GM23338 (cell line): ENCODE measurements around the gene NDUFA9. TPM values are rescaled to one million over a fixed set of nuclear protein-coding genes. Genes with fewer than 3 reads are reported as not detected.

Experiments used
- ATAC-seq: fragments of 200-7000 bp; cut with Tn5 transposase; 3 replicates; pipeline ENCODE4 v1.9.1; 2020
- DNase-seq: peaks from one replicate; pipeline ENCODE4 v3.0.0-alpha.2; 2015; ENCODE audit warnings: low spot score
- H2AFZ ChIP-seq: fragments of 200-600 bp; sonication (generic); 2 replicates; pipeline ENCODE4 v1.8.0; 2016; ENCODE audit warnings: antibody characterized with exemption, mild to moderate bottlenecking, moderate library complexity
- H3F3A ChIP-seq: fragments of 200-600 bp; sonication (generic); replicated peaks from 2 replicates; pipeline ENCODE4 v1.8.0; 2017; ENCODE audit warnings: antibody characterized with exemption, mixed run types, low read depth
- H3K27ac ChIP-seq: fragments of 200-600 bp; sonication (generic); 2 replicates; pipeline ENCODE4 v1.6.1; 2016; ENCODE audit warnings: low read depth
- H3K27me3 ChIP-seq: fragments of 200-600 bp; sonication (generic); 2 replicates; pipeline ENCODE4 v1.8.0; 2016; ENCODE audit warnings: mild to moderate bottlenecking, mixed run types, moderate library complexity; ENCODE audit not compliant: insufficient read depth
- H3K36me3 ChIP-seq: fragments of 200-600 bp; sonication (generic); 2 replicates; pipeline ENCODE4 v1.8.0; 2016; ENCODE audit warnings: mild to moderate bottlenecking; ENCODE audit not compliant: insufficient read depth
- H3K4me1 ChIP-seq: fragments of 200-600 bp; sonication (generic); 2 replicates; pipeline ENCODE4 v1.8.0; 2016; ENCODE audit warnings: mild to moderate bottlenecking, moderate library complexity; ENCODE audit not compliant: insufficient read depth
- H3K4me2 ChIP-seq: fragments of 200-600 bp; sonication (generic); 2 replicates; pipeline ENCODE4 v1.7.1; 2017; ENCODE audit warnings: mixed run types
- H3K4me3 ChIP-seq: fragments of 200-600 bp; sonication (generic); 2 replicates; pipeline ENCODE4 v1.6.1; 2016; ENCODE audit warnings: mixed run types
- H3K79me2 ChIP-seq: fragments of 200-600 bp; sonication (generic); replicated peaks from 2 replicates; pipeline ENCODE4 v1.8.0; 2017; ENCODE audit warnings: mild to moderate bottlenecking; ENCODE audit not compliant: insufficient read depth
- H3K9me2 ChIP-seq: fragments of 200-600 bp; sonication (generic); 2 replicates; pipeline ENCODE4 v1.8.0; 2017; ENCODE audit not compliant: insufficient read depth
- H4K20me1 ChIP-seq: fragments of 200-600 bp; sonication (generic); replicated peaks from 2 replicates; pipeline ENCODE4 v1.8.0; 2017; ENCODE audit warnings: mild to moderate bottlenecking; ENCODE audit not compliant: insufficient read depth
- H3K27ac Mint-ChIP-seq: 2 replicates; pipeline ENCODE4 v1.8.0; 2020; ENCODE audit warnings: inconsistent platforms, mild to moderate bottlenecking, moderate library complexity, mixed read lengths
- H3K27me3 Mint-ChIP-seq: 3 replicates; pipeline ENCODE4 v1.8.0; 2022; ENCODE audit warnings: low read depth, mild to moderate bottlenecking, moderate library complexity, mixed read lengths, inconsistent platforms; ENCODE audit not compliant: insufficient read depth, poor library complexity
- H3K36me3 Mint-ChIP-seq: 3 replicates; pipeline ENCODE4 v1.8.0; 2021; ENCODE audit warnings: low read depth, mild to moderate bottlenecking, inconsistent platforms, moderate library complexity, mixed read lengths
- H3K4me1 Mint-ChIP-seq: 3 replicates; pipeline ENCODE4 v1.8.0; 2020; ENCODE audit warnings: mild to moderate bottlenecking, inconsistent platforms, mixed read lengths
- H3K4me3 Mint-ChIP-seq: 3 replicates; pipeline ENCODE4 v1.8.0; 2021; ENCODE audit warnings: moderate library complexity, mild to moderate bottlenecking, inconsistent platforms, mixed read lengths
- H3K9me3 Mint-ChIP-seq: 3 replicates; pipeline ENCODE4 v1.8.0; 2020; ENCODE audit warnings: moderate library complexity, mild to moderate bottlenecking, inconsistent platforms, mixed read lengths
- CREB1 ChIP-seq: fragments of 250-450 bp; sonication (Bioruptor Pico); IDR thresholded peaks from 2 replicates; pipeline ENCODE4 v1.5.0; 2020; ENCODE audit warnings: low read depth, mild to moderate bottlenecking, moderate library complexity
- EZH2 ChIP-seq: fragments of 200-600 bp; sonication (generic); IDR thresholded peaks from one replicate; pipeline ENCODE4 v1.8.0; 2017; ENCODE audit warnings: antibody characterized with exemption, mild to moderate bottlenecking, low read depth; ENCODE audit not compliant: unreplicated experiment
- EZH2phosphoT487 ChIP-seq: fragments of 200-600 bp; sonication (generic); IDR thresholded peaks from one replicate; pipeline ENCODE4 v1.8.1; 2018; ENCODE audit warnings: antibody characterized with exemption; ENCODE audit not compliant: unreplicated experiment
- JUNB ChIP-seq: IDR thresholded peaks from one replicate; pipeline ENCODE4 v1.6.1; 2016; ENCODE audit warnings: antibody characterized with exemption; ENCODE audit not compliant: unreplicated experiment
- POLR2AphosphoS5 ChIP-seq: IDR thresholded peaks from 2 replicates; pipeline ENCODE4 v1.6.1; 2016; ENCODE audit warnings: antibody characterized with exemption, low read depth
- REST ChIP-seq: IDR thresholded peaks from one replicate; pipeline ENCODE4 v1.6.1; 2018; ENCODE audit warnings: antibody characterized with exemption; ENCODE audit not compliant: unreplicated experiment
- STAT1 ChIP-seq: IDR thresholded peaks from one replicate; pipeline ENCODE4 v1.6.1; 2016; ENCODE audit warnings: antibody characterized with exemption; ENCODE audit not compliant: unreplicated experiment
- ZNF114 ChIP-seq: fragments of 250-450 bp; sonication (Bioruptor Pico); IDR thresholded peaks from 2 replicates; pipeline ENCODE4 v1.5.0; 2020; ENCODE audit warnings: mild to moderate bottlenecking, moderate library complexity
- ZNF462 ChIP-seq: fragments of 250-450 bp; sonication (Bioruptor Pico); IDR thresholded peaks from 2 replicates; pipeline ENCODE4 v1.5.0; 2020; ENCODE audit warnings: mild to moderate bottlenecking, moderate library complexity
- polyA plus RNA-seq: library from polyadenylated mRNA; unstranded; fragments of >200 nt; fragmentation: Nextera tagmentation; extraction: Ambion mirVana; gene quantifications from 2 replicates; pipeline ENCODE4 v1.2.1, GENCODE V29; 2016
- total RNA-seq: library from RNA; depleted of rRNA; stranded (reverse); fragments of >200 nt; shearing (Covaris generic); gene quantifications from 2 replicates; pipeline ENCODE4 v1.2.3, GENCODE V29; 2014

Gene NDUFA9
- total and polyA plus RNA-seq, 2 experiments from 2014 or later, result 35.4 to 79.8 TPM

- no peak overlapping the region for H3K4me2 ChIP-seq
- no peak overlapping the region for H3K4me3 ChIP-seq
- no peaks in the 10 kb centered on the region; the same call in 1 of the 2 replicates for H4K20me1 ChIP-seq
- no peaks in the 10 kb centered on the region for H3K9me2 ChIP-seq
- Mint-ChIP-seq H3K27me3 (no peaks in the 10 kb centered on the region), H3K4me3 (no peak overlapping the region), H3K36me3 (peaks cover 52% of the 10 kb centered on the region), H3K4me1 (no peaks in the 10 kb centered on the region), H3K9me3 (no peaks in the 10 kb centered on the region), H3K27ac (no peak overlapping the region)
- H3F3A ChIP-seq, result no peaks in the 10 kb centered on the region
- DNase-seq, result no peak
- H3K79me2 ChIP-seq, result no peaks in the 10 kb centered on the region
- no peak overlapping the region for H2AFZ ChIP-seq
- TF ChIP-seq EZH2phosphoT487 (no peak), POLR2AphosphoS5 (no peak), ZNF114 (CRISPR knock-in tag) (no peak)
- ATAC-seq, result no peak
- H3K36me3 ChIP-seq, result peaks cover 55% of the 10 kb centered on the region; the same call in 1 of the 2 replicates
- no peaks in the 10 kb centered on the region for H3K4me1 ChIP-seq
- no peak overlapping the region for H3K27ac ChIP-seq
- H3K27me3 ChIP-seq, result no peaks in the 10 kb centered on the region
Measured at GRCh38 chr12:4663971-4664505, 15.1 kb downstream of the NDUFA9 start.

GRCh38 chr12:4665236-4665635 is 16.3 kb downstream of the NDUFA9 start:
- Mint-ChIP-seq H3K27ac (no peak overlapping the region), H3K27me3 (no peaks in the 10 kb centered on the region), H3K36me3 (peaks cover 64% of the 10 kb centered on the region), H3K9me3 (no peaks in the 10 kb centered on the region), H3K4me3 (no peak overlapping the region), H3K4me1 (no peaks in the 10 kb centered on the region)
- Histone ChIP-seq H3K27ac (no peak overlapping the region), H3K9me2 (no peaks in the 10 kb centered on the region), H4K20me1 (no peaks in the 10 kb centered on the region; the same call in 1 of the 2 replicates), H3F3A (no peaks in the 10 kb centered on the region), H3K4me3 (no peak overlapping the region), H3K4me2 (no peak overlapping the region), H3K36me3 (peaks cover 55% of the 10 kb centered on the region), H3K4me1 (no peaks in the 10 kb centered on the region), H3K79me2 (no peaks in the 10 kb centered on the region), H2AFZ (no peak overlapping the region), H3K27me3 (no peaks in the 10 kb centered on the region)
- TF ChIP-seq STAT1, result no peak
- TF ChIP-seq ZNF462 (CRISPR knock-in tag), result no peak
- TF ChIP-seq EZH2, result no peak
- no peak for TF ChIP-seq JUNB
- no peak for TF ChIP-seq CREB1 (CRISPR knock-in tag)
- TF ChIP-seq REST, result no peak
- no peak for TF ChIP-seq POLR2AphosphoS5
- ATAC-seq (no peak), DNase-seq (no peak)
